Ishikawa (cell line): ENCODE data around the gene FGF21.

ENCODE experiments used
- EP300 ChIP-seq: IDR thresholded peaks from 2 replicates; pipeline ENCODE4 v1.6.1; 2012; ENCODE audit warnings: borderline replicate concordance
- TF ChIP-seq, protein P1 (sequence below): IDR thresholded peaks from 2 replicates; pipeline ENCODE4 v1.6.1; 2012

DNA sequence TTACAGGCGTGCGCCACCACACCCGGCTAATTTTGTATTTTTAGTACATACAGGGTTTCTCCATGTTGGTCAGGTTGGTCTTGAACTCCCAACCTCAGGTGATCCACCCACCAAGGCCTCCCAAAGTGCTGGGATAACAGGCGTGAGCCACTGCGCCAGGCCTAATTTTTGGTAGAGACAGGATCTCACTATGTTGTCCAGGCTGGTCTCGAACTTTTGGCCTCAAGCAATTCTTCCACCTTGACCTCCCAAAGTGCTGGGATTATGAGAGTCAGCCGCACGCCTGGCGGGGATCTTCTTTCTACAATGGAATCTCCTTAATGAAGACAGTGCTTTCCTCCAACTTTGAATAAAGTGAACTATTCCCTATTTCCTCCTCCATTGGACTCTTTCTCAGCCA lies 20.7 kb upstream of the FGF21 start:
- no peak for TF ChIP-seq EP300
- TF ChIP-seq, protein P1, sequence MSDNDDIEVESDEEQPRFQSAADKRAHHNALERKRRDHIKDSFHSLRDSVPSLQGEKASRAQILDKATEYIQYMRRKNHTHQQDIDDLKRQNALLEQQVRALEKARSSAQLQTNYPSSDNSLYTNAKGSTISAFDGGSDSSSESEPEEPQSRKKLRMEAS, result no peak
